ENCODE data around the gene CHD5.

GRCh38 chr1:6144175-6144574, 35.9 kb downstream of the CHD5 start:
- TF ChIP-seq CTCF (IDR thresholded peaks at IDR 0.05 in 4 of 5, conservative IDR thresholded peaks at IDR 0.05 in 1 of 5), result no peak
- TF ChIP-seq POLR2A (IDR thresholded peaks at IDR 0.05), result no peak

Data from gastrocnemius medialis (tissue), 4 donors.